ENCODE measurements around the gene SCN5A. TPM values are rescaled to one million over a fixed set of nuclear protein-coding genes. Genes with fewer than 3 reads are reported as not detected.
"Not testable (repeated sequence)": the region's sequence is repeated elsewhere in the genome, so short reads cannot be mapped to it uniquely, and the experiment has no call there.

Gene SCN5A
- total RNA-seq, 2 experiments from 2014 or later = not detected

GRCh38 chr3:38575279-38575843, 74.1 kb downstream of the SCN5A start:
- ChIA-PET CTCF (interaction anchor here (0.6 kb wide), 1 partner anchor 22 kb away, joined by 3 read pairs; no protein-coding TSS in a partner anchor), POLR2A (no interaction called here)
- H3K4me3 Mint-ChIP-seq = no peak overlapping the region
- peaks cover 2% of the 10 kb centered on the region for H3K9me3 Mint-ChIP-seq
- no peak overlapping the region for H3K27ac Mint-ChIP-seq
- H3K36me3 Mint-ChIP-seq (ENCODE audit: low read depth) = no peaks in the 10 kb centered on the region
- no peaks in the 10 kb centered on the region for H3K27me3 Mint-ChIP-seq
- DNase-seq = peak; percentile 2
- no peaks in the 10 kb centered on the region for H3K4me1 Mint-ChIP-seq

GRCh38 chr3:38574411-38575278, 74.8 kb downstream of the SCN5A start:
- CTCF ChIA-PET = interaction anchor here (0.6 kb wide), 1 partner anchor 22 kb away, joined by 3 read pairs; no protein-coding TSS in a partner anchor
- POLR2A ChIA-PET = no interaction called here
- H3K36me3 Mint-ChIP-seq (ENCODE audit: low read depth) = no peaks in the 10 kb centered on the region
- DNase-seq = peak; percentile 4
- no peak overlapping the region for H3K27ac Mint-ChIP-seq
- H3K9me3 Mint-ChIP-seq = peaks cover 2% of the 10 kb centered on the region
- no peaks in the 10 kb centered on the region for H3K4me1 Mint-ChIP-seq
- H3K4me3 Mint-ChIP-seq = no peak overlapping the region
- H3K27me3 Mint-ChIP-seq = no peaks in the 10 kb centered on the region

GRCh38 chr3:38573556-38573955, 75.9 kb downstream of the SCN5A start:
- ChIA-PET POLR2A (no interaction called here), CTCF (no interaction called here)
- Mint-ChIP-seq H3K27me3 (no peaks in the 10 kb centered on the region), H3K4me3 (no peak overlapping the region), H3K36me3 (ENCODE audit: low read depth) (no peaks in the 10 kb centered on the region), H3K9me3 (peaks cover 2% of the 10 kb centered on the region), H3K4me1 (no peaks in the 10 kb centered on the region), H3K27ac (no peak overlapping the region)
- peak; percentile 2 for DNase-seq

- no peaks in the 10 kb centered on the region for H3K36me3 Mint-ChIP-seq (ENCODE audit: low read depth)
- no peak overlapping the region for H3K27ac Mint-ChIP-seq
- CTCF ChIA-PET = no interaction called here
- no peaks in the 10 kb centered on the region for H3K27me3 Mint-ChIP-seq
- POLR2A ChIA-PET = no interaction called here
- no peak for DNase-seq
- peaks cover 2% of the 10 kb centered on the region for H3K9me3 Mint-ChIP-seq
- no peaks in the 10 kb centered on the region for H3K4me1 Mint-ChIP-seq
- no peak overlapping the region for H3K4me3 Mint-ChIP-seq
These were observed 76.4 kb downstream of the SCN5A start for GRCh38 chr3:38573111-38573510.

- ChIA-PET CTCF (no interaction called here), POLR2A (no interaction called here)
- no peaks in the 10 kb centered on the region for H3K36me3 Mint-ChIP-seq (ENCODE audit: low read depth)
- H3K4me3 Mint-ChIP-seq = no peak overlapping the region
- no peaks in the 10 kb centered on the region for H3K4me1 Mint-ChIP-seq
- DNase-seq = peak; percentile 1
- no peak overlapping the region for H3K27ac Mint-ChIP-seq
- peaks cover 2% of the 10 kb centered on the region for H3K9me3 Mint-ChIP-seq
- no peaks in the 10 kb centered on the region for H3K27me3 Mint-ChIP-seq
These were observed 82.0 kb downstream of the SCN5A start for GRCh38 chr3:38567498-38567897.

GRCh38 chr3:38566794-38567193, 82.7 kb downstream of the SCN5A start:
- H3K27ac Mint-ChIP-seq; DNase-seq; H3K4me1 Mint-ChIP-seq; H3K27me3 Mint-ChIP-seq; H3K9me3 Mint-ChIP-seq; POLR2A ChIA-PET; H3K36me3 Mint-ChIP-seq (ENCODE audit: low read depth); CTCF ChIA-PET; H3K4me3 Mint-ChIP-seq: not testable (repeated sequence)

GRCh38 chr3:38566215-38566528, 83.3 kb downstream of the SCN5A start:
- ChIA-PET POLR2A (no interaction called here), CTCF (no interaction called here)
- no peak overlapping the region for H3K27ac Mint-ChIP-seq
- no peak overlapping the region for H3K4me3 Mint-ChIP-seq
- H3K36me3 Mint-ChIP-seq (ENCODE audit: low read depth) = no peaks in the 10 kb centered on the region
- H3K27me3 Mint-ChIP-seq = no peaks in the 10 kb centered on the region
- DNase-seq = no peak
- no peaks in the 10 kb centered on the region for H3K4me1 Mint-ChIP-seq
- peaks cover 2% of the 10 kb centered on the region for H3K9me3 Mint-ChIP-seq

GRCh38 chr3:38565339-38566214, 83.9 kb downstream of the SCN5A start:
- DNase-seq = no peak
- CTCF ChIA-PET = no interaction called here
- H3K27ac Mint-ChIP-seq = no peak overlapping the region

GRCh38 chr3:38564631-38565338, 84.7 kb downstream of the SCN5A start:
- Mint-ChIP-seq H3K4me1 (no peaks in the 10 kb centered on the region), H3K9me3 (no peaks in the 10 kb centered on the region), H3K36me3 (ENCODE audit: low read depth) (no peaks in the 10 kb centered on the region), H3K4me3 (no peak overlapping the region), H3K27ac (no peak overlapping the region), H3K27me3 (no peaks in the 10 kb centered on the region)
- no peak for DNase-seq
- POLR2A ChIA-PET = no interaction called here
- CTCF ChIA-PET = no interaction called here

More at GRCh38 chr3:38565339-38566214, 83.9 kb downstream of the SCN5A start:
- Mint-ChIP-seq H3K27me3 (no peaks in the 10 kb centered on the region), H3K9me3 (no peaks in the 10 kb centered on the region), H3K36me3 (ENCODE audit: low read depth) (no peaks in the 10 kb centered on the region), H3K4me3 (no peak overlapping the region), H3K4me1 (no peaks in the 10 kb centered on the region)
- POLR2A ChIA-PET = no interaction called here

- ChIA-PET CTCF (no interaction called here), POLR2A (no interaction called here)
- Mint-ChIP-seq H3K4me1 (no peaks in the 10 kb centered on the region), H3K27ac (no peak overlapping the region), H3K9me3 (no peaks in the 10 kb centered on the region), H3K4me3 (no peak overlapping the region), H3K36me3 (ENCODE audit: low read depth) (no peaks in the 10 kb centered on the region), H3K27me3 (no peaks in the 10 kb centered on the region)
- DNase-seq = no peak
These were observed 85.6 kb downstream of the SCN5A start for GRCh38 chr3:38563886-38564270.

- H3K9me3 Mint-ChIP-seq = no peaks in the 10 kb centered on the region
- no peaks in the 10 kb centered on the region for H3K36me3 Mint-ChIP-seq (ENCODE audit: low read depth)
- no peak overlapping the region for H3K4me3 Mint-ChIP-seq
- ChIA-PET CTCF (no interaction called here), POLR2A (no interaction called here)
- H3K4me1 Mint-ChIP-seq = no peaks in the 10 kb centered on the region
- H3K27ac Mint-ChIP-seq = peak overlapping the region; percentile 69
- H3K27me3 Mint-ChIP-seq = no peaks in the 10 kb centered on the region
- DNase-seq = no peak
These were observed 86.2 kb downstream of the SCN5A start for GRCh38 chr3:38563070-38563885.

- no peaks in the 10 kb centered on the region for H3K36me3 Mint-ChIP-seq (ENCODE audit: low read depth)
- no peaks in the 10 kb centered on the region for H3K9me3 Mint-ChIP-seq
- ChIA-PET CTCF (no interaction called here), POLR2A (no interaction called here)
- no peak overlapping the region for H3K4me3 Mint-ChIP-seq
- H3K27me3 Mint-ChIP-seq = no peaks in the 10 kb centered on the region
- no peaks in the 10 kb centered on the region for H3K4me1 Mint-ChIP-seq
- H3K27ac Mint-ChIP-seq = no peak overlapping the region
- DNase-seq = no peak
These were observed 87.0 kb downstream of the SCN5A start for GRCh38 chr3:38562467-38562925.
